HG03432 (cell line): ENCODE measurements around the gene KRT8.

Experiments
- ATAC-seq: cut with Tn5 transposase; IDR thresholded peaks from one replicate; pipeline ENCODE4 v1.9.1; 2021; ENCODE audit warnings: mild to moderate bottlenecking, moderate library complexity; ENCODE audit not compliant: unreplicated experiment

Gene KRT8

GRCh38 chr12:52925717-52926595 lies 21.1 kb upstream of the KRT8 start:
- no peak for ATAC-seq

- ATAC-seq, result no peak
Measured at GRCh38 chr12:52924764-52925716, 20.2 kb upstream of the KRT8 start.

- no peak for ATAC-seq
Measured at GRCh38 chr12:52921488-52922165, 16.8 kb upstream of the KRT8 start.

- ATAC-seq, result no peak
Measured at GRCh38 chr12:52920937-52921336, 16.1 kb upstream of the KRT8 start.

GRCh38 chr12:52918784-52919183 lies 13.9 kb upstream of the KRT8 start:
- ATAC-seq, result no peak

GRCh38 chr12:52918351-52918750 lies 13.5 kb upstream of the KRT8 start:
- ATAC-seq, result no peak

GRCh38 chr12:52917800-52918199 lies 12.9 kb upstream of the KRT8 start:
- ATAC-seq, result no peak

- ATAC-seq, result no peak
Measured at GRCh38 chr12:52916216-52916615, 11.3 kb upstream of the KRT8 start.

- ATAC-seq, result no peak
Measured at GRCh38 chr12:52915637-52916036, 10.8 kb upstream of the KRT8 start.

GRCh38 chr12:52914576-52915121 lies 9.8 kb upstream of the KRT8 start:
- no peak for ATAC-seq

- no peak for ATAC-seq
Measured at GRCh38 chr12:52913431-52913821, 8.6 kb upstream of the KRT8 start.

GRCh38 chr12:52912711-52913430 lies 8.0 kb upstream of the KRT8 start:
- ATAC-seq, result no peak

GRCh38 chr12:52910248-52910883 lies 5.5 kb upstream of the KRT8 start:
- ATAC-seq, result no peak

GRCh38 chr12:52909796-52910195 lies 4.9 kb upstream of the KRT8 start:
- ATAC-seq, result no peak

GRCh38 chr12:52909331-52909730 lies 4.5 kb upstream of the KRT8 start:
- no peak for ATAC-seq

GRCh38 chr12:52907092-52907810 lies 2.4 kb upstream of the KRT8 start:
- ATAC-seq, result no peak

GRCh38 chr12:52906191-52906601 lies 1.3 kb upstream of the KRT8 start:
- ATAC-seq, result no peak

GRCh38 chr12:52903855-52904508 lies 894 bp downstream of the KRT8 start:
- peak; percentile 53 for ATAC-seq
